Mammary epithelial cell (primary cell): ENCODE measurements around the gene RPA1.

ENCODE experiments used
- CTCF ChIP-seq, 2 donors: IDR thresholded peaks in 1 of 2; conservative IDR thresholded peaks in 1 of 2; 2 replicates each; pipeline ENCODE4 v1.5.1; 2011 to 2012; ENCODE audit warnings: inconsistent platforms in 2 of 2, low read length in 2 of 2, mild to moderate bottlenecking in 2 of 2, control low read depth in 1 of 2, low read depth in 1 of 2; ENCODE audit not compliant: insufficient read depth in 1 of 2; ENCODE audit errors: extremely low read depth in 1 of 2
- EZH2 ChIP-seq: IDR thresholded peaks from 2 replicates; pipeline ENCODE4 v1.6.1; 2012; ENCODE audit warnings: low read length, inconsistent platforms, borderline replicate concordance

GRCh38 chr17:1931844-1932579 lies 102.2 kb downstream of the RPA1 start:
- TF ChIP-seq CTCF (conservative IDR thresholded peaks at IDR 0.05 in 1 of 2, IDR thresholded peaks at IDR 0.05 in 1 of 2; ENCODE audit: extremely low read depth in 1 of 2, insufficient read depth in 1 of 2, low read depth in 1 of 2, low read length in 2 of 2) (no peak), EZH2 (no peak)
